GM12865 (cell line): ENCODE measurements around the gene FBP2.
"Not testable (repeated sequence)": the region's sequence is repeated elsewhere in the genome, so short reads cannot be mapped to it uniquely, and the experiment has no call there.

Source experiments
- DNase-seq: peaks from one replicate; pipeline ENCODE4 v3.0.0; 2010; ENCODE audit warnings: low read depth
- H3K4me3 ChIP-seq: 2 replicates; pipeline ENCODE4 v1.5.1; 2011; ENCODE audit warnings: mild to moderate bottlenecking, low read depth, low read length, control low read depth
- CTCF ChIP-seq: IDR thresholded peaks from 2 replicates; pipeline ENCODE4 v1.5.1; 2011; ENCODE audit warnings: low read length, control low read depth, low read depth, inconsistent platforms; ENCODE audit not compliant: insufficient read depth; ENCODE audit errors: missing control alignments

The FBP2 gene

GRCh38 chr9:94577036-94577435 is 16.6 kb downstream of the FBP2 start:
- no peak overlapping the region for H3K4me3 ChIP-seq
- no peak for TF ChIP-seq CTCF
- DNase-seq, result no peak

- no peak for DNase-seq
- H3K4me3 ChIP-seq, result no peak overlapping the region
- no peak for TF ChIP-seq CTCF
Measured at GRCh38 chr9:94576131-94576530, 17.5 kb downstream of the FBP2 start.

GRCh38 chr9:94568972-94569712 is 24.5 kb downstream of the FBP2 start:
- no peak overlapping the region for H3K4me3 ChIP-seq
- TF ChIP-seq CTCF, result no peak
- no peak for DNase-seq

GRCh38 chr9:94568250-94568889 is 25.3 kb downstream of the FBP2 start:
- no peak for DNase-seq
- no peak overlapping the region for H3K4me3 ChIP-seq
- no peak for TF ChIP-seq CTCF

GRCh38 chr9:94567271-94567670 is 26.4 kb downstream of the FBP2 start:
- TF ChIP-seq CTCF, result no peak
- H3K4me3 ChIP-seq, result no peak overlapping the region
- no peak for DNase-seq

- H3K4me3 ChIP-seq, result no peak overlapping the region
- TF ChIP-seq CTCF, result no peak
- no peak for DNase-seq
Measured at GRCh38 chr9:94566550-94566949, 27.1 kb downstream of the FBP2 start.

- not testable (repeated sequence) for DNase-seq, H3K4me3 ChIP-seq
Measured at GRCh38 chr9:94564279-94564678, 29.3 kb downstream of the FBP2 start.
